ENCODE data around the gene CNTN1. TPM values are rescaled to one million over a fixed set of nuclear protein-coding genes. Genes with fewer than 3 reads are reported as not detected.
"Not testable (repeated sequence)": the region's sequence is repeated elsewhere in the genome, so short reads cannot be mapped to it uniquely, and the experiment has no call there.

Gene CNTN1
- total RNA-seq, 2 experiments from 2014 or later: not detected

DNA sequence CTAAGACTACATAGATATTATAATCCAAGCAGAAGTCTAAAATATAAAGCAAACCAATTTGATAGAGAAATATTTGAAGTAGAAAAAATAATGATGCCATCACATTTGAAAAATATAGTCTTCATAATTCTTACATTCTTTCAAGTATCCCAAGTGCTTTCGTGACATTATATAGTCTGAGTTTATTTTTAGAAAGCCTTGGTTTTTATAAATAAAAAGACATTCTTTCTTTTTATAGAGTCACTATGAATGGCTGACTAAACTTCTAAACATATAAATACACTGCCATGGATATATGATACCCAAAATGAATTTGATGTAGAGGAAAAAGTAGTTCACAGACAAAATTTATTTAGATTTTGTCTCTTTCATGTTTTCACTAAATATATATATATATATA lies 360.8 kb downstream of the CNTN1 start:
- POLR2A ChIA-PET: no interaction called here
- H3K9me3 Mint-ChIP-seq: no peaks in the 10 kb centered on the region

DNA sequence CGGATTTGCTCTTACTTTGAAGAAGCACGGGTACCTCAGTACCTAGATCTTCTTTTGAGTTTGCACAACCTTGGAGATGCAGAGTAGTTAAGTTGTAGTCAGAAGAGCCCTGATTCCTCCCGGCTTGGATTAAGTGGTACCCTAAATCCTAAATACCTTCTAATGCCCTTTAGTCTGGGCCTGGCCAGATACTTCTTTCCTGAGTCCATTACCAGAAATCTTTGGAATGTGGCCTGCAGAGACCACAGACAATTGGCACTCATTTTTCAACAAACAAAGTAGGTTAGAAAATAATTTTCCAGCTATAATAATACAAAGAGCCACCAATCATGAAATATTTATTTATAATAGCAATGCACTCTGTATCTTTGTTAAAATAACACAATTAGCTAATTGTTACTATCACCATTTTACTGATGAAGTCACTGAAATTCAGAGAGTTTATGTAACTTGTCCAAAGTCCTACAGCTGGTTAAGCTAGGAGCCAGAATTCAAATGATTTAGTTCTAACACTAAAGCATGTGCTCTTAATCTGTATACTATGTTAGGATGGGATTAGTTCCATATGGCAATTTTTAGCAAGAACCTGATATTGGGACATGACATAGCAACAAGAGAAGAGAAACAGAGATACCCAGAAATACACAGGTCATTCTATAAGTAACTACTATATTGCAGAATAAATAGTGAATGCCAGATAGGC lies 363.8 kb downstream of the CNTN1 start:
- intact Hi-C loops (cut with micrococcal nuclease): no loop called here
- no peak for DNase-seq
- Mint-ChIP-seq H3K27me3 (no peaks in the 10 kb centered on the region), H3K9me3 (no peaks in the 10 kb centered on the region), H3K27ac (no peak overlapping the region), H3K36me3 (no peaks in the 10 kb centered on the region), H3K4me3 (no peak overlapping the region), H3K4me1 (ENCODE audit: low read depth) (no peaks in the 10 kb centered on the region)
- CTCF ChIA-PET: no interaction called here
- POLR2A ChIA-PET: no interaction called here

More for the DNA sequence above, 360.8 kb downstream of the CNTN1 start:
- Mint-ChIP-seq H3K4me1 (ENCODE audit: low read depth) (no peaks in the 10 kb centered on the region), H3K27me3 (no peaks in the 10 kb centered on the region), H3K27ac (no peak overlapping the region), H3K36me3 (no peaks in the 10 kb centered on the region), H3K4me3 (no peak overlapping the region)
- intact Hi-C loops (cut with micrococcal nuclease): no loop called here
- DNase-seq: no peak
- CTCF ChIA-PET: no interaction called here

DNA sequence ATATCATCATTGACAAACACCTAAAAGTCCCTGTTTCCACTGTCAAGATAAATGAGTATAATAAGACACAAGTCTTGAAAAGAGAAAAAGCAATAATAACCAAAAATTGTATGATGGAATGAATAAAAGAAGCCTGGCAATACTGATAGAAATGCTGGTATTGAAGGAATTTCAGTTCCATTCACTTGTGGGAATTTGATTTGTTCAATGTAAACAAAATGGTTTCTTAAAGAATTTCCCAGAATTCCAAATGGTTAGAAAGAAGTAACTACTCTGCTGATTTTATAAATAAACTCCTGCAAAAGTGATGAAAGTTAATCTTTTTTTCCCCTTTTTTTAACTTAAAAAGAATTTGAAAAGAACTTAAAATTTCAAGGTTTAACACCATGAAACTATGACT lies 366.0 kb downstream of the CNTN1 start:
- POLR2A ChIA-PET: no interaction called here

GRCh38 chr12:41061192-41061591 lies 369.0 kb downstream of the CNTN1 start:
- ChIA-PET CTCF (no interaction called here), POLR2A (no interaction called here)
- H3K36me3 Mint-ChIP-seq: no peaks in the 10 kb centered on the region
- H3K9me3 Mint-ChIP-seq: no peaks in the 10 kb centered on the region
- intact Hi-C loops (cut with micrococcal nuclease): no loop called here
- no peak for DNase-seq
- no peaks in the 10 kb centered on the region for H3K27me3 Mint-ChIP-seq
- H3K4me3 Mint-ChIP-seq: no peak overlapping the region
- no peaks in the 10 kb centered on the region for H3K4me1 Mint-ChIP-seq (ENCODE audit: low read depth)
- H3K27ac Mint-ChIP-seq: no peak overlapping the region

More for the DNA sequence above, 366.0 kb downstream of the CNTN1 start:
- CTCF ChIA-PET: no interaction called here
- H3K36me3 Mint-ChIP-seq: no peaks in the 10 kb centered on the region
- no peak for DNase-seq
- intact Hi-C loops (cut with micrococcal nuclease): no loop called here
- H3K27me3 Mint-ChIP-seq: no peaks in the 10 kb centered on the region
- no peaks in the 10 kb centered on the region for H3K9me3 Mint-ChIP-seq
- no peak overlapping the region for H3K4me3 Mint-ChIP-seq
- H3K27ac Mint-ChIP-seq: no peak overlapping the region
- H3K4me1 Mint-ChIP-seq (ENCODE audit: low read depth): no peaks in the 10 kb centered on the region

DNA sequence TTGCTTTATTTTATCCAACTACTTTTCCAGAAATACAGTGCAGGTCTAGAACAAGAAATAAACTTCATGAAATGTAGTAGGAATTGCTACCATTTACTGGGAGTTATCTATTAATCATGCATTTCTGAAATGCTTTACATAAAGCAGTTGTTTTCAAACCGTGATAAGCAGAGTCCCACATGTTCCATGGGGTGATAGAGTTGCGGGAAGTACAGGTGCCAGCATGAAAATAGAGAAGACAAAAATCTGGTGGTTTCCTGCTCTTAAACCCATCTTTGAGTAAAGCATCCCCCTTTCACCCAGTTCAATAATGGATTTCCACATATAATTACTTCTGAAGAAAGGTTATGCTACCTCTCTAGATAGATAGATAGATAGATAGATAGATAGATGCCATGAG lies 372.2 kb downstream of the CNTN1 start:
- H3K36me3 Mint-ChIP-seq: no peaks in the 10 kb centered on the region
- ChIA-PET POLR2A (interaction anchor here (0.7 kb wide), 1 partner anchor 76 kb away, joined by 3 read pairs; no protein-coding TSS in a partner anchor), CTCF (no interaction called here)
- H3K27ac Mint-ChIP-seq: no peak overlapping the region
- intact Hi-C loops (cut with micrococcal nuclease): no loop called here
- H3K9me3 Mint-ChIP-seq: no peaks in the 10 kb centered on the region
- no peak for DNase-seq
- H3K4me1 Mint-ChIP-seq (ENCODE audit: low read depth): no peaks in the 10 kb centered on the region
- H3K4me3 Mint-ChIP-seq: no peak overlapping the region
- no peaks in the 10 kb centered on the region for H3K27me3 Mint-ChIP-seq

GRCh38 chr12:41067941-41068645 lies 375.9 kb downstream of the CNTN1 start:
- DNase-seq: no peak
- H3K4me1 Mint-ChIP-seq (ENCODE audit: low read depth): no peaks in the 10 kb centered on the region
- no peaks in the 10 kb centered on the region for H3K36me3 Mint-ChIP-seq
- H3K9me3 Mint-ChIP-seq: no peaks in the 10 kb centered on the region
- no peak overlapping the region for H3K4me3 Mint-ChIP-seq
- H3K27ac Mint-ChIP-seq: no peak overlapping the region
- ChIA-PET POLR2A (no interaction called here), CTCF (no interaction called here)
- no peaks in the 10 kb centered on the region for H3K27me3 Mint-ChIP-seq
- intact Hi-C loops (cut with micrococcal nuclease): no loop called here

DNA sequence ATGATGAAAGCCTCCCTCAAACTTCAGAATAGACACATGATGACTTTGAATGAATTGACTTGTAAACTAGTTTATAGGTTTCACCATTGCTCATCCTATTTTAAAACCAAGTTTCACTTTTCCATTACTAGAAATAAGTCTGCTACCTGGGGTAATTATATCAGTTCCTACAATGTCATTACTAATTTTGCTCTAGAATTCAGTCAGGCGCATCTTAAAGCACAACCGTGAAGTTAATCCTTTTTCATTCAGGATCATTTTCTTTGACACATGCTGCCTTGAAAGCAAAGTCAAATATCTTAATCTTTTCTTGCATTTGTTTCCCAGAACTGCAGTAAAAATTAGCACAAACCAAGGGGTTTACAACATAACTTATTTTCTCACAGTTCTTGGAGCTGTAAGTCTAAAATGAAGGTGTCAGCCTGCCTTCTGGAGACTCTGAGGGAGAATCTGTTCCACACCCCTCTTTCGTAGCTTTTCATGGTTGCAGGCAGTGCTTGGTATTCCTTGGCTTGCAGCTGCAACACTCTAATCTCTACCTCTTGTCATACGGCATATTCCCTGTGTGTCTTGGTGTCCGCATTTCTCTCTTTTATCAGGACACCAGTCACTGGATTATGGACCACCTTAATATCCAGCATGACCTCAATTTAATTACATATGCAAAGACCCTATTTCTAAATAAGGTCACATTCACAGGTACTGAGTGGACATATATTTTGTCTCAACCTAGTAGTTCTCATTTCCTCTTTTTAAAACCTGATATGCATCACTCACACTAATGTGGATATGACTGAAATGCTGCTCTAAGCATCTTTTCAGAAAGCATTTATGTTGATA lies 381.6 kb downstream of the CNTN1 start:
- Mint-ChIP-seq H3K4me3 (no peak overlapping the region), H3K4me1 (ENCODE audit: low read depth) (no peaks in the 10 kb centered on the region), H3K27me3 (no peaks in the 10 kb centered on the region), H3K9me3 (peaks cover 2% of the 10 kb centered on the region), H3K36me3 (no peaks in the 10 kb centered on the region), H3K27ac (no peak overlapping the region)
- no peak for DNase-seq
- ChIA-PET CTCF (no interaction called here), POLR2A (no interaction called here)
- intact Hi-C loops (cut with micrococcal nuclease): no loop called here

GRCh38 chr12:41074473-41074769 lies 382.2 kb downstream of the CNTN1 start:
- ChIA-PET POLR2A (no interaction called here), CTCF (no interaction called here)
- Mint-ChIP-seq H3K27me3 (no peaks in the 10 kb centered on the region), H3K9me3 (peaks cover 2% of the 10 kb centered on the region), H3K27ac (no peak overlapping the region), H3K4me3 (no peak overlapping the region), H3K4me1 (ENCODE audit: low read depth) (no peaks in the 10 kb centered on the region), H3K36me3 (no peaks in the 10 kb centered on the region)
- no peak for DNase-seq
- intact Hi-C loops (cut with micrococcal nuclease): no loop called here

GRCh38 chr12:41076114-41076513 lies 383.9 kb downstream of the CNTN1 start:
- CTCF ChIA-PET: interaction anchor here (0.6 kb wide), 1 partner anchor 338 kb away, joined by 3 read pairs; no protein-coding TSS in a partner anchor
- no peak overlapping the region for H3K27ac Mint-ChIP-seq
- no peaks in the 10 kb centered on the region for H3K27me3 Mint-ChIP-seq
- DNase-seq: no peak
- POLR2A ChIA-PET: no interaction called here
- no peaks in the 10 kb centered on the region for H3K4me1 Mint-ChIP-seq (ENCODE audit: low read depth)
- no peak overlapping the region for H3K4me3 Mint-ChIP-seq
- no peaks in the 10 kb centered on the region for H3K36me3 Mint-ChIP-seq
- intact Hi-C loops (cut with micrococcal nuclease): no loop called here
- H3K9me3 Mint-ChIP-seq: peaks cover 14% of the 10 kb centered on the region

- H3K4me1 Mint-ChIP-seq (ENCODE audit: low read depth); intact Hi-C loops (cut with micrococcal nuclease); H3K4me3 Mint-ChIP-seq; DNase-seq; H3K27me3 Mint-ChIP-seq; POLR2A ChIA-PET; CTCF ChIA-PET; H3K36me3 Mint-ChIP-seq; H3K27ac Mint-ChIP-seq: not testable (repeated sequence)
- peaks cover 16% of the 10 kb centered on the region for H3K9me3 Mint-ChIP-seq
Measured at GRCh38 chr12:41081241-41081640, 389.0 kb downstream of the CNTN1 start.

GRCh38 chr12:41089438-41089837 lies 397.2 kb downstream of the CNTN1 start:
- Mint-ChIP-seq H3K4me1 (ENCODE audit: low read depth) (no peaks in the 10 kb centered on the region), H3K27ac (no peak overlapping the region), H3K9me3 (peaks cover 8% of the 10 kb centered on the region), H3K36me3 (no peaks in the 10 kb centered on the region), H3K27me3 (no peaks in the 10 kb centered on the region), H3K4me3 (no peak overlapping the region)
- ChIA-PET POLR2A (no interaction called here), CTCF (no interaction called here)
- no peak for DNase-seq
- intact Hi-C loops (cut with micrococcal nuclease): no loop called here

DNA sequence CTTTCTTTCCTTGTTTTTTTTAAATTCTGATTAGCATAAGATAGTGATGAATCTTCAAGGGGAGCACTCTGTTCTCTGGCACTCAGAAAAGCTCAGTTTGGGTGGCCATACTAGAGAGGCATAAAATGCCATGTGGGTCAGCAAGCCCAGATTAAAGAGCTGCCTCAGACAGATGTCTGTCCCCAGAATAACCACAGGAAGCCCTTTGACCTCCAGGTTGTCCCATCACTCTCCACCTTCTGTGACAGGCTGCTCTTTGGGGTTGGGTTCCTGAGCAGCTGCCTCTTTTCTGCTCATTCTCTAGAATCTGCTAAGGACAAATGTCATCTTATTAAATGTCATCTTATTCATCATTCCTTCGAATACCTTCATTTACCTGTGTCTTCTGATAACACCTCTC lies 399.9 kb downstream of the CNTN1 start:
- Mint-ChIP-seq H3K4me3 (no peak overlapping the region), H3K27ac (no peak overlapping the region), H3K27me3 (no peaks in the 10 kb centered on the region), H3K4me1 (ENCODE audit: low read depth) (no peaks in the 10 kb centered on the region), H3K36me3 (no peaks in the 10 kb centered on the region), H3K9me3 (peaks cover 7% of the 10 kb centered on the region)
- ChIA-PET CTCF (no interaction called here), POLR2A (no interaction called here)
- intact Hi-C loops (cut with micrococcal nuclease): no loop called here
- DNase-seq: no peak

DNA sequence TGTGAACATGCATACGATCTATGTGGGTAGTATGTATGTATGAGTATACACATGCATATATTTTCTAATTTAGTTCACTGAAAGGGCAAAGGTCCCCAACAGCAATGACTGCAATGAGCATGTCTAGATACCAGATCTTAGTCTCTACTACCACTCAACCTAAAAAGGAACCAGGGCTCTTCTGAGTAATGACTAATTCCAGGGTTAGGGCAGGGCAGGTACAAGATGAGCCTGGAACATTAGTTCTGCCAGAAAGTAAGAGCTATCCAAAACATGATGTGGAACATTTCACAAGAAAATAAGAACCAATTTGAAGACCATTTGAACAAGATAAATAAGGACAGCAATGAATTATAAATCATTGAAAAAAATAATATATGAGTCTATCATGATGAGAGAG lies 404.6 kb downstream of the CNTN1 start:
- no peaks in the 10 kb centered on the region for H3K36me3 Mint-ChIP-seq
- no peaks in the 10 kb centered on the region for H3K27me3 Mint-ChIP-seq
- ChIA-PET CTCF (no interaction called here), POLR2A (no interaction called here)
- no peak overlapping the region for H3K27ac Mint-ChIP-seq
- no peak overlapping the region for H3K4me3 Mint-ChIP-seq
- intact Hi-C loops (cut with micrococcal nuclease): no loop called here
- DNase-seq: no peak
- no peaks in the 10 kb centered on the region for H3K9me3 Mint-ChIP-seq
- no peaks in the 10 kb centered on the region for H3K4me1 Mint-ChIP-seq (ENCODE audit: low read depth)

Data from activated CD4-positive, alpha-beta memory T cell treated with anti-CD3 and anti-CD28 coated beads for 36 hours (primary cell).